ENCODE results near the gene RASGRP4. TPM values are rescaled to one million over a fixed set of nuclear protein-coding genes. Genes with fewer than 3 reads are reported as not detected.

The RASGRP4 gene
- total and polyA plus RNA-seq, 2 experiments from 2014 or later = 0.35 to 0.80 TPM

DNA sequence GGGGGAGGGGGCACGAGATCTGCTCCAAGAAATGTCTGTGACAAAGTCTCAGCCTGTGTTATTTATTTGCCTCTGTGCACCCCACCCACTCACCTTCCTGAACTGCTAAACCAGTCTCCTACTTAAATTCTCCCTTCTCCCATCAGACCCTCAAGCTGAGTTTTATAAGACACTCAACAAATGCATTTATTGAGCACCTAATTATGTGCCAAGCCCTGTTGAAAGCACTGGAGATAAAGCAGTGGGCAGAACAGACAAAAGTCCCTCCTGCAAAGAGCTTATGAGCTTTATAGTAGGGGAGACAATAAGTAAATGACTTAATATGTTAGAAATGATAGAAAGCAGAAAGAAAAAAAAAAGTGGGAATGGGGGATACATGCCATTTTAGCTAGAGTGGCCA is 26.5 kb downstream of the RASGRP4 start:
- Histone ChIP-seq H3K4me3 (no peak overlapping the region), H3K4me1 (ENCODE audit: low read depth) (no peaks in the 10 kb centered on the region), H3K27me3 (no peaks in the 10 kb centered on the region), H3K9me3 (ENCODE audit: low read depth) (no peaks in the 10 kb centered on the region), H3K36me3 (no peaks in the 10 kb centered on the region), H3K27ac (no peak overlapping the region)
- TF ChIP-seq, protein P1, sequence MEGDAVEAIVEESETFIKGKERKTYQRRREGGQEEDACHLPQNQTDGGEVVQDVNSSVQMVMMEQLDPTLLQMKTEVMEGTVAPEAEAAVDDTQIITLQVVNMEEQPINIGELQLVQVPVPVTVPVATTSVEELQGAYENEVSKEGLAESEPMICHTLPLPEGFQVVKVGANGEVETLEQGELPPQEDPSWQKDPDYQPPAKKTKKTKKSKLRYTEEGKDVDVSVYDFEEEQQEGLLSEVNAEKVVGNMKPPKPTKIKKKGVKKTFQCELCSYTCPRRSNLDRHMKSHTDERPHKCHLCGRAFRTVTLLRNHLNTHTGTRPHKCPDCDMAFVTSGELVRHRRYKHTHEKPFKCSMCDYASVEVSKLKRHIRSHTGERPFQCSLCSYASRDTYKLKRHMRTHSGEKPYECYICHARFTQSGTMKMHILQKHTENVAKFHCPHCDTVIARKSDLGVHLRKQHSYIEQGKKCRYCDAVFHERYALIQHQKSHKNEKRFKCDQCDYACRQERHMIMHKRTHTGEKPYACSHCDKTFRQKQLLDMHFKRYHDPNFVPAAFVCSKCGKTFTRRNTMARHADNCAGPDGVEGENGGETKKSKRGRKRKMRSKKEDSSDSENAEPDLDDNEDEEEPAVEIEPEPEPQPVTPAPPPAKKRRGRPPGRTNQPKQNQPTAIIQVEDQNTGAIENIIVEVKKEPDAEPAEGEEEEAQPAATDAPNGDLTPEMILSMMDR (IDR thresholded peaks at IDR 0.05; ENCODE audit: low read depth, low read length) = no peak
- DNase-seq (ENCODE audit: low read depth in 1 of 2, low spot score in 1 of 2) = no peak

DNA sequence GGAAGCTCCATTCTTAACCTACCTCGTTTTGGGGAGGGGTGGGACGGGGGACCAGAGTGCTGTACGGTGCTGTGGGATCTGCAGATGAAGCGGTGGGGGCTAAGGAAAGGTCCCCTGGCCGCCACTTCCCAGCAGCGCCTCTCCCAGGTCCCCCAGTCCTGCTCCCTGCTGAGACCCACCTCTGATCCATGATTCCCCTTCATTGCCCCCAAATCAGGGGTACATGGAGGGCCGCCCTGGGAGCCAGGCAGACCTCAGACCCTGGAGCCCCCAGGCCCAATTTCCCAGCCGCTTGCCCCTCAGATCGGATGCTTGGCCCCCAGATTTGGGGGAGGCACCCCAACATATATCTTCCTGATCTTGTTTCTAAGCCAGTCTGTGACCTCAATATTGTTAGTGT is 26.9 kb downstream of the RASGRP4 start:
- H3K9me3 ChIP-seq (ENCODE audit: low read depth) = no peaks in the 10 kb centered on the region
- no peaks in the 10 kb centered on the region for H3K27me3 ChIP-seq
- no peaks in the 10 kb centered on the region for H3K4me1 ChIP-seq (ENCODE audit: low read depth)
- no peaks in the 10 kb centered on the region for H3K36me3 ChIP-seq
- TF ChIP-seq, protein P1 (IDR thresholded peaks at IDR 0.05; ENCODE audit: low read depth, low read length) = no peak
- no peak for DNase-seq (ENCODE audit: low read depth in 1 of 2, low spot score in 1 of 2)
- H3K27ac ChIP-seq = no peak overlapping the region
- no peak overlapping the region for H3K4me3 ChIP-seq

DNA sequence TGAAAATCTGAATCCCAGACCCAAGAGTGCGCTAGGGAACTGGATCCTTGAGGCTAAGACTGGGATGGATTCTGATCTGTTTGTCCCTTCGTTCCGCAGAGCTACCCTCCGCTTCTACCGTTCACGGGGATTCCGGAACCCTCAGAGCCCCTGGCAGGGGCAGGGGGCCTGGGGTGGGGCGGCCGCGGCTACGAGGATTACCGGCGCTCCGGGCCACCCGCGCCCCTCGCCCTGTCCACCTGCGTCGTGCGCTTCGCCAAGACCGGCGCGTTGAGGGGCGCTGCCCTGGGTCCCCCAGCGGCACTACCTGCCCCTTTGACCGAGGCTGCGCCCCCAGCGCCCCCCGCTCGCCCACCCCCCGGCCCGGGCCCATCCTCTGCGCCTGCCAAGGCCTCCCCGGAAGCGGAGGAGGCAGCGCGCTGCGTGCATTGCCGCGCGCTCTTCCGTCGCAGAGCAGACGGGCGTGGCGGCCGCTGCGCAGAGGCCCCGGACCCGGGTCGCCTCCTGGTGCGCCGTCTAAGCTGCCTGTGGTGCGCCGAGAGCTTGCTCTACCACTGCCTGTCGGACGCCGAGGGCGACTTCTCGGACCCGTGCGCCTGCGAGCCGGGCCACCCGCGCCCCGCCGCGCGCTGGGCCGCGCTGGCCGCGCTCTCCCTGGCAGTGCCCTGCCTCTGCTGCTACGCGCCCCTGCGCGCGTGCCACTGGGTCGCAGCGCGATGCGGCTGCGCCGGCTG is 30.5 kb downstream of the RASGRP4 start:
- Histone ChIP-seq H3K27me3 (no peaks in the 10 kb centered on the region), H3K36me3 (no peaks in the 10 kb centered on the region), H3K4me3 (no peak overlapping the region), H3K27ac (no peak overlapping the region), H3K4me1 (ENCODE audit: low read depth) (no peaks in the 10 kb centered on the region), H3K9me3 (ENCODE audit: low read depth) (no peaks in the 10 kb centered on the region)
- TF ChIP-seq, protein P1 (IDR thresholded peaks at IDR 0.05; ENCODE audit: low read depth, low read length) = no peak
- DNase-seq (ENCODE audit: low read depth in 1 of 2, low spot score in 1 of 2) = no peak

DNA sequence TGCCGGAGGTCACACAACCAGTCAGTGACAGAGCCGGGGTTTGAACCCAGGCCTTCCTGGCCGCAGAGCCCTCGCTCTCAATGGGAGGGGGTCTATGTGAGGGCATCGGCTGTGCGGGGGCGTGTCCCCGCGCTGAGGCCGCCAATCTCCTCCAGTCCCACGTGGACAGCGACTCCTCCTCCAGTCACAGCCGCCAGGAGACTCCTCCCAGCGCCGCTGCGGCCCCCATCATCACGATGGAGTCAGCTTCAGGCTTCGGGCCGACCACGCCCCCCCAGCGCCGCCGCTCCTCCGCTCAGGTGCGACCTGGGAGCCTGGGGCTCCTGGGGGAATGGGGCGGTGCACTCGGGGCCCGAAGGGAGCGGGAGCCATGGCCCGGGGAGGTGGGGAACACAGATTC is 31.5 kb downstream of the RASGRP4 start:
- peak; percentile 27 to 59 for DNase-seq (ENCODE audit: low read depth in 1 of 2, low spot score in 1 of 2)
- H3K4me3 ChIP-seq = no peak overlapping the region
- TF ChIP-seq, protein P1 (IDR thresholded peaks at IDR 0.05; ENCODE audit: low read depth, low read length) = no peak
- H3K4me1 ChIP-seq (ENCODE audit: low read depth) = no peaks in the 10 kb centered on the region
- H3K9me3 ChIP-seq (ENCODE audit: low read depth) = no peaks in the 10 kb centered on the region
- no peak overlapping the region for H3K27ac ChIP-seq
- no peaks in the 10 kb centered on the region for H3K27me3 ChIP-seq
- no peaks in the 10 kb centered on the region for H3K36me3 ChIP-seq

DNA sequence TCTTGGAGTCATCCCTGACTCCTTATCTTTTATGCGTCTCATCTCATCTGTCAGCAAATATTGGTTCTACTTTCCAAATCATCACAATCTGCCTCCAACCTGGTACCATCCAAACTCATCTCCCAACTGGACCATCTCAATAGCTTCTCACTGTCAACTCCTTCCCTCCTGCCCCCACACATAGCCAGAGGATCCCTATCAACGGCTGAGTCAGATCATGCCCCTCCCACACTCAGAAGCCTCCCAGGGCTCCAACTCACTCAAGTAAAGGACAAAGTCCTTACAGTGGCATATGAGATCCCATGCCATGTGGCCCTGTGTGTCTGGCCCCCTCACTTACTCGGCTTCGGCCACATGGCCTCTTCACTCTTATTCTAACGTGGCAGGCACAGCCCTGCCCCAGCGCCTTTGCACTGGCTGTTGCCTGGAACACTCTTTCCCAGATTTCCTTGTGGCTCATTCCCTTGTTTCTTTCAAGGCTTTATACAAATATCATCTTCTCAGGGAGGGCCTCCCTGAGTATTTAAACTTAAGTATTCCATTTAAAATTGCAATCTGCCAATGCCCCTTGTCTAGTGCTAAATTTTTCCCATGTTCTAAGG is 33.2 kb downstream of the RASGRP4 start:
- Histone ChIP-seq H3K4me3 (no peak overlapping the region), H3K27me3 (no peaks in the 10 kb centered on the region), H3K27ac (no peak overlapping the region), H3K4me1 (ENCODE audit: low read depth) (no peaks in the 10 kb centered on the region), H3K36me3 (no peaks in the 10 kb centered on the region), H3K9me3 (ENCODE audit: low read depth) (no peaks in the 10 kb centered on the region)
- TF ChIP-seq, protein P1 (IDR thresholded peaks at IDR 0.05; ENCODE audit: low read depth, low read length) = no peak
- DNase-seq (ENCODE audit: low read depth in 1 of 2, low spot score in 1 of 2) = peak in 1 of 2 donors; percentile 36

All from cardiac muscle cell (in vitro differentiated cells and primary cell).